ENCODE data around the gene OTUD7B.

The OTUD7B gene

DNA sequence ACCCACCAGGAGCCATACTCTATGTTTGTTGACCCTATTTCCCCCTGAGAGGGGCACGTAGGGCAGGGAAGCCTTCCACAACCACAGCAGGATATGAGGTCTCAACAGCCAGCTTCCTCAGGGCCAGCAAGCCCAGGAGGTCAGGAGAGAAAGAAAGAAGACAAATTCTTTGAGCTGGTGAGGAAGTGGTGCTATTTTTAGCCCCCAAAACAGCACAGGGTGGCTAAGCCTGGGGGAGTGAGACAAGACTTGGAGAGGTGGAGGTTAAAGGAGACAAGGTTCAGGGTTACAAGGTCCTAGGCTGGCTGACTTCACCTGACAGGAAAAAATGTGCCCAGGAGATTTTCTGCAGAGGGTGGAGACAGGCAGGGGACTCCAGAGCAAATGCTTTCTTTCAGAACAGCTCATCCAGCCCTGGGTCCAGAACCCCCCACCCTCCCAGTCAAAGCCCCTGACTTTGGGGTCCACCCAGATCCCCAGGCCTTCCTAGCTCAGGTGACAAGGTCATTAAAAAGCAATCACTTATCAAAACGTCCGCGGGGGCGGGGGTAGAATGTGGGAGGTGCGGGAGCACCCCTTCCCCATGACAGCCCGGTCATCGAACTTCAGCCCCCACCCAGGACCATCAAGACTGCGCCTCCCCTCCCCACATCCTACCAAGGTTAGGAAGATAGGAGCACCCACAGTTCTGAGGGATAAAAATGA lies 94.2 kb downstream of the OTUD7B start:
- TF ChIP-seq, protein P1, sequence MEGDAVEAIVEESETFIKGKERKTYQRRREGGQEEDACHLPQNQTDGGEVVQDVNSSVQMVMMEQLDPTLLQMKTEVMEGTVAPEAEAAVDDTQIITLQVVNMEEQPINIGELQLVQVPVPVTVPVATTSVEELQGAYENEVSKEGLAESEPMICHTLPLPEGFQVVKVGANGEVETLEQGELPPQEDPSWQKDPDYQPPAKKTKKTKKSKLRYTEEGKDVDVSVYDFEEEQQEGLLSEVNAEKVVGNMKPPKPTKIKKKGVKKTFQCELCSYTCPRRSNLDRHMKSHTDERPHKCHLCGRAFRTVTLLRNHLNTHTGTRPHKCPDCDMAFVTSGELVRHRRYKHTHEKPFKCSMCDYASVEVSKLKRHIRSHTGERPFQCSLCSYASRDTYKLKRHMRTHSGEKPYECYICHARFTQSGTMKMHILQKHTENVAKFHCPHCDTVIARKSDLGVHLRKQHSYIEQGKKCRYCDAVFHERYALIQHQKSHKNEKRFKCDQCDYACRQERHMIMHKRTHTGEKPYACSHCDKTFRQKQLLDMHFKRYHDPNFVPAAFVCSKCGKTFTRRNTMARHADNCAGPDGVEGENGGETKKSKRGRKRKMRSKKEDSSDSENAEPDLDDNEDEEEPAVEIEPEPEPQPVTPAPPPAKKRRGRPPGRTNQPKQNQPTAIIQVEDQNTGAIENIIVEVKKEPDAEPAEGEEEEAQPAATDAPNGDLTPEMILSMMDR (IDR thresholded peaks at IDR 0.05; ENCODE audit: insufficient read depth, low read length, poor library complexity, severe bottlenecking), result no peak
- H3K4me3 ChIP-seq (replicated peaks; ENCODE audit: low read depth, low read length), result no peak overlapping the region; the same call in 1 of the 2 replicates
- H3K36me3 ChIP-seq (ENCODE audit: control insufficient read depth, insufficient read depth, low read length), result no peaks in the 10 kb centered on the region; the same call in 1 of the 2 replicates
- H3K27me3 ChIP-seq (replicated peaks; ENCODE audit: control insufficient read depth, insufficient read depth, low read length), result no peaks in the 10 kb centered on the region
- DNase-seq (ENCODE audit: extremely low read depth, insufficient read length), result no peak

GRCh38 chr1:149915429-149916192 lies 94.9 kb downstream of the OTUD7B start:
- H3K27me3 ChIP-seq (replicated peaks; ENCODE audit: control insufficient read depth, insufficient read depth, low read length), result no peaks in the 10 kb centered on the region
- no peaks in the 10 kb centered on the region for H3K36me3 ChIP-seq (ENCODE audit: control insufficient read depth, insufficient read depth, low read length)
- TF ChIP-seq, protein P1 (IDR thresholded peaks at IDR 0.05; ENCODE audit: insufficient read depth, low read length, poor library complexity, severe bottlenecking), result no peak
- H3K4me3 ChIP-seq (replicated peaks; ENCODE audit: low read depth, low read length), result no peak overlapping the region
- DNase-seq (ENCODE audit: extremely low read depth, insufficient read length), result no peak

DNA sequence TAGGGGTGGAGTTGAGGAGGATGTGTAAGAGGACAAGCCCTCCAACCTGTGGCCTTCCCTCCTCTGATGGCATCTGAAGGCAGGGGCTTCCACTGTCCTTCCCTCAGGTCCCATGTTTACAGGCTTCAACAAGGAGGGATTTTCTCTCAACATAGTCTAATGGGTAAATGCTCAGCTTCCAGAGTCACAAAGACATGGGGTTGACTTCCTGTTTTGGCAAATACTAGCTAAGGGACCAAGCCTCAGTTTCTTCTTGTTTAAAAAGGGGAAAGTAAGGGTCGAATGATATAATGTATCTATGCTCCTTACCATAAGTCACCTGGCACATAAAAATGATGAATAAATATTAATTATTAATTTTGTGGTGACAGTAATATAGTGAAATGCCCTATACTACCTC lies 96.0 kb downstream of the OTUD7B start:
- H3K36me3 ChIP-seq (ENCODE audit: control insufficient read depth, insufficient read depth, low read length), result no peaks in the 10 kb centered on the region
- no peak for DNase-seq (ENCODE audit: extremely low read depth, insufficient read length)
- no peaks in the 10 kb centered on the region for H3K27me3 ChIP-seq (replicated peaks; ENCODE audit: control insufficient read depth, insufficient read depth, low read length)
- TF ChIP-seq, protein P1 (IDR thresholded peaks at IDR 0.05; ENCODE audit: insufficient read depth, low read length, poor library complexity, severe bottlenecking), result no peak
- no peak overlapping the region for H3K4me3 ChIP-seq (replicated peaks; ENCODE audit: low read depth, low read length)

GRCh38 chr1:149906570-149907075 lies 103.9 kb downstream of the OTUD7B start:
- TF ChIP-seq, protein P1 (IDR thresholded peaks at IDR 0.05; ENCODE audit: insufficient read depth, low read length, poor library complexity, severe bottlenecking), result no peak
- no peak overlapping the region for H3K4me3 ChIP-seq (replicated peaks; ENCODE audit: low read depth, low read length)
- no peaks in the 10 kb centered on the region for H3K36me3 ChIP-seq (ENCODE audit: control insufficient read depth, insufficient read depth, low read length)
- DNase-seq (ENCODE audit: extremely low read depth, insufficient read length), result no peak
- no peaks in the 10 kb centered on the region for H3K27me3 ChIP-seq (replicated peaks; ENCODE audit: control insufficient read depth, insufficient read depth, low read length)

- Histone ChIP-seq H3K36me3 (ENCODE audit: control insufficient read depth, insufficient read depth, low read length) (no peaks in the 10 kb centered on the region), H3K27me3 (replicated peaks; ENCODE audit: control insufficient read depth, insufficient read depth, low read length) (no peaks in the 10 kb centered on the region), H3K4me3 (replicated peaks; ENCODE audit: low read depth, low read length) (no peak overlapping the region)
- TF ChIP-seq, protein P1 (IDR thresholded peaks at IDR 0.05; ENCODE audit: insufficient read depth, low read length, poor library complexity, severe bottlenecking), result no peak
- DNase-seq (ENCODE audit: extremely low read depth, insufficient read length), result no peak
Observed at GRCh38 chr1:149903836-149904491, 106.6 kb downstream of the OTUD7B start.

All from GM06990 (cell line).